K562 (cell line): ENCODE data around the gene SERHL2. TPM values are rescaled to one million over a fixed set of nuclear protein-coding genes. Genes with fewer than 3 reads are reported as not detected.

ENCODE experiments used
- ATAC-seq: fragments of 200-7000 bp; cut with Tn5 transposase; 3 replicates; pipeline ENCODE4 v1.9.1; 2020; ENCODE audit warnings: moderate library complexity
- Bru-seq: library from RNA; stranded (reverse); fragments of 400-500 nt; gene quantifications from one replicate; lab custom pipeline; 2021; lab: Mats Ljungman, UMichigan
- BruChase-seq, 2 experiments: library from RNA; stranded (reverse); fragments of 400-500 nt; gene quantifications; one replicate each; lab custom pipeline; 2021; lab: Mats Ljungman, UMichigan
- BruUV-seq: library from RNA; stranded (reverse); fragments of 400-500 nt; replicated peaks from 2 replicates; lab custom pipeline; 2021; lab: Mats Ljungman, UMichigan
- CTCF ChIA-PET: fragments of 300-600 bp; formaldehyde crosslinking; extraction: SDS; loops from one replicate; lab custom pipeline; 2021; ENCODE audit warnings: low intra/inter-chr PET ratio; lab: Yijun Ruan, JAX
- POLR2A ChIA-PET: fragments of 300-600, 350-650 bp; sonication (Branson Sonifier 250); formaldehyde crosslinking; extraction: SDS; loops from one replicate; lab custom pipeline; 2021; ENCODE audit warnings: antibody characterized with exemption, inconsistent platforms; lab: Yijun Ruan, JAX
- DNase-seq, 4 experiments: peaks; one replicate each; pipeline versions ENCODE4 v3.0.0 to v3.0.0-alpha.2; 2011 to 2018; ENCODE audit warnings: low spot score in 3 of 4, mixed read lengths in 3 of 4; ENCODE audit errors: extremely low read depth in 1 of 4
- FAIRE-seq: peaks from 2 replicates; lab custom pipeline; 2011; peaks lifted over from hg19 to GRCh38; lab: Jason Lieb, UNC
- H2AFZ ChIP-seq: 2 replicates; pipeline ENCODE4 v1.6.0; 2011; ENCODE audit warnings: low read depth, low read length, control low read depth, inconsistent platforms
- H3K27ac ChIP-seq: fragments of 200-600 bp; 3 replicates; pipeline ENCODE4 v1.8.0; 2011; ENCODE audit warnings: low read depth, mild to moderate bottlenecking, control low read depth, inconsistent platforms, low read length, moderate library complexity, mixed read lengths; ENCODE audit errors: extremely low read depth
- H3K27me3 ChIP-seq, 2 experiments: fragments of 300-600 bp in 1 of 2; 2 replicates in 1 of 2; 3 replicates in 1 of 2; pipeline versions ENCODE4 v1.6.0 to v1.8.0; 2011; ENCODE audit warnings: inconsistent platforms in 2 of 2, low read length in 2 of 2, mild to moderate bottlenecking in 1 of 2, mixed read lengths in 1 of 2, moderate library complexity in 1 of 2; ENCODE audit not compliant: control insufficient read depth in 2 of 2, insufficient read depth in 2 of 2
- H3K36me3 ChIP-seq: fragments of 300-600 bp; 3 replicates; pipeline ENCODE4 v1.8.0; 2011; ENCODE audit warnings: mild to moderate bottlenecking, low read length, inconsistent platforms; ENCODE audit not compliant: control insufficient read depth, insufficient read depth
- H3K4me1 ChIP-seq, 2 experiments: fragments of 200-600 bp in 1 of 2; replicated peaks in 1 of 2; 2 replicates in 1 of 2; 3 replicates in 1 of 2; pipeline versions ENCODE4 v1.5.1 to v1.8.0; 2011; ENCODE audit warnings: inconsistent platforms in 2 of 2, low read length in 2 of 2, mild to moderate bottlenecking in 1 of 2, mixed read lengths in 1 of 2, moderate library complexity in 1 of 2; ENCODE audit not compliant: control insufficient read depth in 2 of 2, insufficient read depth in 2 of 2
- H3K4me2 ChIP-seq: 2 replicates; pipeline ENCODE4 v1.6.1; 2011; ENCODE audit warnings: low read length, control low read depth, inconsistent platforms, mixed read lengths; ENCODE audit not compliant: insufficient read depth
- H3K4me3 ChIP-seq: fragments of 200-600 bp; sonication (generic), shearing (Covaris generic); 2 replicates; pipeline ENCODE4 v1.5.1; 2016; ENCODE audit warnings: control low read depth, inconsistent platforms
- H3K79me2 ChIP-seq: fragments of 200-600 bp; 3 replicates; pipeline ENCODE4 v1.8.0; 2011; ENCODE audit warnings: low read length, inconsistent platforms; ENCODE audit not compliant: control insufficient read depth, insufficient read depth
- H3K9ac ChIP-seq, 2 experiments: 2 replicates each; pipeline versions ENCODE4 v1.6.0 to v1.6.1; 2011; ENCODE audit warnings: low read depth in 2 of 2, low read length in 2 of 2, control low read depth in 1 of 2, inconsistent platforms in 1 of 2, mild to moderate bottlenecking in 1 of 2, mixed read lengths in 1 of 2; ENCODE audit not compliant: insufficient read depth in 1 of 2
- H3K9me1 ChIP-seq: one replicate; pipeline ENCODE4 v1.6.0; 2011; ENCODE audit warnings: inconsistent platforms, mild to moderate bottlenecking, low read length, moderate library complexity; ENCODE audit not compliant: control insufficient read depth, insufficient read depth
- H3K9me3 ChIP-seq: replicated peaks from 2 replicates; pipeline ENCODE4 v1.5.1; 2011; ENCODE audit warnings: low read depth, low read length, inconsistent platforms; ENCODE audit not compliant: control insufficient read depth, insufficient read depth
- H4K20me1 ChIP-seq: replicated peaks from 2 replicates; pipeline ENCODE4 v1.6.1; 2011; ENCODE audit warnings: low read length, inconsistent platforms, mixed read lengths; ENCODE audit not compliant: control insufficient read depth, insufficient read depth
- CREB1 ChIP-seq, 2 experiments: sonication (generic) in 1 of 2; formaldehyde crosslinking in 1 of 2; IDR thresholded peaks; 2 replicates each; pipeline versions ENCODE4 v1.6.1 to v1.8.0; 2012 to 2022; ENCODE audit warnings: inconsistent platforms in 1 of 2, mild to moderate bottlenecking in 1 of 2, missing genetic modification reagents in 1 of 2, moderate library complexity in 1 of 2
- ETV1 ChIP-seq: fragments of 450-650 bp; conservative IDR thresholded peaks from 2 replicates; pipeline ENCODE4 v1.6.1; 2016; ENCODE audit warnings: missing genetic modification characterization, control low read depth, low read depth, missing compliant biosample characterization
- FOXA1 ChIP-seq: fragments of 450-650 bp; IDR thresholded peaks from 2 replicates; pipeline ENCODE4 v1.6.1; 2016; ENCODE audit warnings: mild to moderate bottlenecking, borderline replicate concordance
- PML ChIP-seq: IDR thresholded peaks from 2 replicates; pipeline ENCODE4 v1.6.1; 2012; ENCODE audit warnings: low read length, inconsistent platforms
- PRPF4 ChIP-seq: fragments of 200-400 bp; formaldehyde crosslinking; IDR thresholded peaks from one replicate; pipeline ENCODE4 v1.6.1; 2017; ENCODE audit warnings: low read length, low read depth, mild to moderate bottlenecking; ENCODE audit not compliant: insufficient read depth, poor library complexity, severe bottlenecking
- WGBS: fragments of 100-300 bp; shearing (Covaris generic); methylation state at CpG from one replicate; pipeline ENCODE4 v1.1.6; 2016; ENCODE audit warnings: low coverage, mixed read lengths; ENCODE audit not compliant: insufficient coverage; ENCODE audit errors: missing lambda C conversion rate; 5-methylcytosine and 5-hydroxymethylcytosine counted together
- in situ Hi-C: fragments of 300-500 bp; cut with MboI; formaldehyde crosslinking; loops from 4 replicates; pipeline ENCODE4 v1.15.0; 2018; ENCODE audit warnings: inconsistent platforms, mixed read lengths
- intact Hi-C: fragments of 100-400 bp; cut with micrococcal nuclease; formaldehyde crosslinking; loops from 2 replicates; pipeline ENCODE4 v1.14.2; 2022
- long read RNA-seq, 3 experiments: library from polyadenylated mRNA in 2 of 3; library from RNA in 1 of 3; unstranded in 2 of 3; stranded (forward) in 1 of 3; transcript quantifications; one replicate each; pipeline ENCODE4 v2.0.0, GENCODE V29; 2019 to 2022
- polyA minus RNA-seq, 3 experiments: library from RNA; depleted of rRNA, polyadenylated mRNA; stranded (reverse); fragments of >200 nt; gene quantifications; 2 replicates each; pipeline ENCODE4 v1.2.3, GENCODE V29; 2011
- polyA plus RNA-seq, 8 experiments: library from polyadenylated mRNA; depleted of rRNA in 4 of 8; stranded (reverse) in 5 of 8; unstranded in 3 of 8; fragments of >200 nt; fragmentation: Nextera tagmentation in 2 of 8; fragmentation: Illumina TruSeq in 1 of 8; extraction: Ambion mirVana in 2 of 8; extraction: Trizol in 1 of 8; gene quantifications; 2 replicates each; pipeline versions ENCODE4 v1.2.1 to v1.2.3, GENCODE V29; 2011 to 2014; ENCODE audit warnings: inconsistent platforms in 1 of 8, missing spikeins in 1 of 8
- total RNA-seq, 7 experiments: library from RNA; depleted of rRNA in 6 of 7; stranded (reverse); fragments of >200 nt in 6 of 7; fragmentation: Illumina TruSeq in 2 of 7; extraction: Trizol in 2 of 7; gene quantifications; 2 replicates each; pipeline versions ENCODE4 v1.2.1 to v1.2.3, GENCODE V29; 2011 to 2021; ENCODE audit warnings: low replicate concordance in 1 of 7
- TF ChIP-seq, protein P1 (sequence below): fragments of 250-450 bp; sonication (Bioruptor Pico); IDR thresholded peaks from 2 replicates; pipeline ENCODE4 v1.8.0; 2022; ENCODE audit warnings: moderate library complexity, mild to moderate bottlenecking, inconsistent platforms
- TF ChIP-seq, protein P2 (sequence below): sonication (generic); formaldehyde crosslinking; IDR thresholded peaks from 2 replicates; pipeline ENCODE4 v1.8.0; 2022; ENCODE audit warnings: mild to moderate bottlenecking, missing genetic modification reagents, borderline replicate concordance

SERHL2 gene, protein sequence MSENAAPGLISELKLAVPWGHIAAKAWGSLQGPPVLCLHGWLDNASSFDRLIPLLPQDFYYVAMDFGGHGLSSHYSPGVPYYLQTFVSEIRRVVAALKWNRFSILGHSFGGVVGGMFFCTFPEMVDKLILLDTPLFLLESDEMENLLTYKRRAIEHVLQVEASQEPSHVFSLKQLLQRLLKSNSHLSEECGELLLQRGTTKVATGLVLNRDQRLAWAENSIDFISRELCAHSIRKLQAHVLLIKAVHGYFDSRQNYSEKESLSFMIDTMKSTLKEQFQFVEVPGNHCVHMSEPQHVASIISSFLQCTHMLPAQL
- 26.6 and 59.0 TPM in 2 replicates for total RNA-seq (2011; cell fraction: chromatin; rRNA removed; ENCODE audit: low replicate concordance)
- total RNA-seq (2011; cell fraction: nucleolus; rRNA removed), result 39.4 and 42.1 TPM in 2 replicates
- total RNA-seq (2011; cell fraction: nucleoplasm; rRNA removed), result 33.8 and 38.9 TPM in 2 replicates
- 25.2 and 29.1 TPM in 2 replicates for total RNA-seq (2014; rRNA removed)
- total RNA-seq (2014; rRNA removed; fragmentation: Illumina TruSeq; extraction: Trizol), result 20.1 and 22.6 TPM in 2 replicates
- 19.3 and 22.6 TPM in 2 replicates for total RNA-seq (2015; rRNA removed; fragmentation: Illumina TruSeq; extraction: Trizol)
- total RNA-seq (2021), result 19.9 and 21.9 TPM in 2 replicates
- 51.9 and 62.6 TPM in 2 replicates for polyA plus RNA-seq (2011; rRNA removed)
- 35.5 and 56.3 TPM in 2 replicates for polyA plus RNA-seq (2011; cell fraction: cytosol; rRNA removed)
- 74.9 and 83.4 TPM in 2 replicates for polyA plus RNA-seq (2011; cell fraction: nucleus; rRNA removed)
- polyA plus RNA-seq (2012), result 13.3 and 21.9 TPM in 2 replicates
- polyA plus RNA-seq (2014; fragmentation: Illumina TruSeq; extraction: Trizol), result 32.2 and 35.0 TPM in 2 replicates
- polyA plus RNA-seq (2014; fragmentation: Nextera tagmentation; extraction: Ambion mirVana), result 10 to 100 TPM; 24.6 to 28.3 TPM
- polyA plus RNA-seq (2014; rRNA removed), result 33.6 and 33.8 TPM in 2 replicates
- 17.8 and 23.1 TPM in 2 replicates for polyA minus RNA-seq (2011; rRNA and poly(A)+ RNA removed)
- 7.9 and 15.3 TPM in 2 replicates for polyA minus RNA-seq (2011; cell fraction: cytosol; rRNA and poly(A)+ RNA removed)
- 15.2 and 19.3 TPM in 2 replicates for polyA minus RNA-seq (2011; cell fraction: nucleus; rRNA and poly(A)+ RNA removed)
- percentile 66 among the genes with signal in this experiment for Bru-seq, nascent RNA
- BruChase-seq, experiment 1, labeled RNA remaining after a 2-hour chase, result percentile 53 among the genes with signal in this experiment
- BruChase-seq, experiment 2, labeled RNA remaining after a 6-hour chase, result percentile 54 among the genes with signal in this experiment
- long read RNA-seq, experiment 1, partial matches to known transcripts, result 5 of 33 reads
- long read RNA-seq, experiment 1, other reads (novel, unspliced or antisense), result 28 of 33 reads
- long read RNA-seq, experiment 2, transcript SERHL2-201 (12 exons, 1,374 nt), result major isoform, 8 of 34 reads
- long read RNA-seq, experiment 2, partial matches to known transcripts, result 2 of 34 reads
- long read RNA-seq, experiment 2, other reads (novel, unspliced or antisense), result 23 of 34 reads
- long read RNA-seq, experiment 3, partial matches to known transcripts, result 0 of 4 reads
- long read RNA-seq, experiment 3, other reads (novel, unspliced or antisense), result 4 of 4 reads

DNA sequence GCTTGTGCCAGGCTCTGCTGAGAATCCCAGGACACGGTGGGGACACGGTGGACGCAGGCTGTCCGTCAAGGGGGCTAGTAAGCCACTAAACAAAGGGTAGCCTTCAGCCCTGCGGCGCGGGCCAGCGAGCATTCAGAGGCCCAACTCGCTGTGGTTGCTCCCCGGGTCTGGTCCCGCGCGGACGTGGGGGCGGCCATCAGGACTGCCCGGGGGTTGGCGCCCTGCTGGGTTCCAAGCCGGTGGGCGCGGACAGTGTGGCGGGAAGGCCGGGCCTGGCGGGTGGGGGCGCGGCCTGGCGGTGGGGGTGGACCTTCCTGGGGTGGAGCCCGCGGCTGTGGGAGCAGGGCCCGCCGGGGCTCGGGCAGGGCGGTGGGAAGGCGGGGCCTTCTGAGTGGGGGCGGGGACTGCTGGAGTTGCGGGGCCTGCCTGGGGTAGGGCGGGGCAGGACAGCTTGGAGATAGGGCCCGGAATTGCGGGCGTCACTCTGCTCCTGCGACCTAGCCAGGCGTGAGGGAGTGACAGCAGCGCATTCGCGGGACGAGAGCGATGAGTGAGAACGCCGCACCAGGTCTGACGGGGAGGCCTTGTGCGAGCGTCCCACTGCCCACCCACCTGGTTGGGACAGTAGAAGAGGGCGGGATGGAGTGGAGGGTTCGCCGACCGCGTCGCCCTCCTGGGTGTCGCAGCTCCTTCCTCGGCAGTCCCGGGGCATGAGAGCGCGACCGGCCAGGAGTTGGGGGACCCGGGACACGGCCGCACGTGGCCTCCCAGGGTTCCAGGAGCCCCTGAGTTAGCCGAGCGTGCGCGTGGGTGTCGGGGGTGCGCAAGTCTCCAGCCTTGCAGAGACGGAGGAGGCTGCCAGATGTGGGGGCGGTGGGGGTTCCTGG lies at the start of gene SERHL2:
SERHL2 (plus strand) TSS at position 482 of the 887 bp plus-strand sequence; CDS start at position 547, 65 bp downstream.
- peak within 1 kb of the TSS; percentile 83 for H3K4me2 ChIP-seq
- peak within 1 kb of the TSS; percentile 82 for H3K27ac ChIP-seq
- no peaks in the 10 kb centered on the region for H3K36me3 ChIP-seq
- CTCF ChIA-PET, result no interaction called here
- no peaks in the 10 kb centered on the region for H3K9me3 ChIP-seq
- DNase-seq, result peak; percentile 94 to 95 (median 94)
- TSS peak; percentile 81 for BruUV-seq
- ATAC-seq, result peak; percentile 94
- no peaks in the 10 kb centered on the region for H3K9me1 ChIP-seq
- POLR2A ChIA-PET, result interaction anchor here (0.8 kb wide), 2 partner anchors 80 to 634 kb away, joined by 3 to 5 read pairs; partner anchors contain the start of gene TTLL12
- H3K79me2 ChIP-seq, result peaks cover 9% of the 10 kb centered on the region; the same call in 2 of the 3 replicates
- H3K4me3 ChIP-seq, result peak within 1 kb of the TSS; percentile 51
- 2% methylated on average over 30 of the region's 75 CpGs for WGBS
- FAIRE-seq, result no peak
- in situ Hi-C loops (no loop called here), intact Hi-C loops (loop anchor here (2.0 kb wide), 1 partner anchor 21 kb away; no protein-coding TSS in a partner anchor)
- peaks cover 7 to 32% of the 10 kb centered on the region in 2 experiments; a peak in 4 of 5 replicates for H3K4me1 ChIP-seq
- peak within 1 kb of the TSS; percentile 66 to 95 for H3K9ac ChIP-seq
- H3K27me3 ChIP-seq, result no peaks in the 10 kb centered on the region
- H4K20me1 ChIP-seq, result no peaks in the 10 kb centered on the region
- peak within 1 kb of the TSS; percentile 91 for H2AFZ ChIP-seq
- no peak for TF ChIP-seq ETV1
- TF ChIP-seq CREB1 (IDR thresholded peaks at IDR 0.05), result no peak
- 0 out of 2 replicates have a peak, but pooled peaks have one; percentile 47 for TF ChIP-seq CREB1 (CRISPR knock-in tag; IDR thresholded peaks at IDR 0.05)
- TF ChIP-seq, protein P1, sequence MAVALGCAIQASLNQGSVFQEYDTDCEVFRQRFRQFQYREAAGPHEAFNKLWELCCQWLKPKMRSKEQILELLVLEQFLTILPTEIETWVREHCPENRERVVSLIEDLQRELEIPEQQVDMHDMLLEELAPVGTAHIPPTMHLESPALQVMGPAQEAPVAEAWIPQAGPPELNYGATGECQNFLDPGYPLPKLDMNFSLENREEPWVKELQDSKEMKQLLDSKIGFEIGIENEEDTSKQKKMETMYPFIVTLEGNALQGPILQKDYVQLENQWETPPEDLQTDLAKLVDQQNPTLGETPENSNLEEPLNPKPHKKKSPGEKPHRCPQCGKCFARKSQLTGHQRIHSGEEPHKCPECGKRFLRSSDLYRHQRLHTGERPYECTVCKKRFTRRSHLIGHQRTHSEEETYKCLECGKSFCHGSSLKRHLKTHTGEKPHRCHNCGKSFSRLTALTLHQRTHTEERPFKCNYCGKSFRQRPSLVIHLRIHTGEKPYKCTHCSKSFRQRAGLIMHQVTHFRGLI, result no peak
- no peak for TF ChIP-seq FOXA1
- TF ChIP-seq PML, result 0 out of 2 replicates have a peak, but pooled peaks have one; percentile 28
- no peak for TF ChIP-seq PRPF4
- TF ChIP-seq, protein P2, sequence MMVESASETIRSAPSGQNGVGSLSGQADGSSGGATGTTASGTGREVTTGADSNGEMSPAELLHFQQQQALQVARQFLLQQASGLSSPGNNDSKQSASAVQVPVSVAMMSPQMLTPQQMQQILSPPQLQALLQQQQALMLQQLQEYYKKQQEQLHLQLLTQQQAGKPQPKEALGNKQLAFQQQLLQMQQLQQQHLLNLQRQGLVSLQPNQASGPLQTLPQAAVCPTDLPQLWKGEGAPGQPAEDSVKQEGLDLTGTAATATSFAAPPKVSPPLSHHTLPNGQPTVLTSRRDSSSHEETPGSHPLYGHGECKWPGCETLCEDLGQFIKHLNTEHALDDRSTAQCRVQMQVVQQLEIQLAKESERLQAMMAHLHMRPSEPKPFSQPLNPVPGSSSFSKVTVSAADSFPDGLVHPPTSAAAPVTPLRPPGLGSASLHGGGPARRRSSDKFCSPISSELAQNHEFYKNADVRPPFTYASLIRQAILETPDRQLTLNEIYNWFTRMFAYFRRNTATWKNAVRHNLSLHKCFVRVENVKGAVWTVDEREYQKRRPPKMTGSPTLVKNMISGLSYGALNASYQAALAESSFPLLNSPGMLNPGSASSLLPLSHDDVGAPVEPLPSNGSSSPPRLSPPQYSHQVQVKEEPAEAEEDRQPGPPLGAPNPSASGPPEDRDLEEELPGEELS (CRISPR knock-in tag), result no peak
